Liver (tissue), 9 donors: ENCODE data around the gene TMEM97. TPM values are rescaled to one million over a fixed set of nuclear protein-coding genes. Genes with fewer than 3 reads are reported as not detected.

Experiments
- DNase-seq: peaks from one replicate; pipeline ENCODE4 v3.0.0-alpha.2; 2017; ENCODE audit warnings: low spot score
- H3K27ac ChIP-seq, 2 donors: one replicate each; pipeline ENCODE4 v1.7.0; 2013; ENCODE audit warnings: inconsistent platforms in 2 of 2, low read length in 2 of 2, control low read depth in 1 of 2, low read depth in 1 of 2, mild to moderate bottlenecking in 1 of 2
- H3K27me3 ChIP-seq, 4 donors: one replicate each; pipeline versions ENCODE4 v1.6.1 to v1.7.0; 2013; ENCODE audit warnings: low read length in 3 of 4, inconsistent platforms in 1 of 4, mild to moderate bottlenecking in 1 of 4, moderate library complexity in 1 of 4; ENCODE audit not compliant: control insufficient read depth in 4 of 4, insufficient read depth in 4 of 4
- H3K36me3 ChIP-seq, 4 donors: one replicate each; pipeline versions ENCODE4 v1.6.1 to v1.7.0; 2013; ENCODE audit warnings: low read length in 3 of 4, mild to moderate bottlenecking in 3 of 4, low read depth in 1 of 4, moderate library complexity in 1 of 4; ENCODE audit not compliant: control insufficient read depth in 4 of 4, insufficient read depth in 3 of 4
- H3K4me1 ChIP-seq, 4 donors: one replicate each; pipeline versions ENCODE4 v1.6.1 to v1.7.0; 2013; ENCODE audit warnings: low read length in 3 of 4, mild to moderate bottlenecking in 3 of 4, moderate library complexity in 1 of 4; ENCODE audit not compliant: control insufficient read depth in 4 of 4, insufficient read depth in 4 of 4
- H3K4me3 ChIP-seq, 3 donors: one replicate each; pipeline versions ENCODE4 v1.6.1 to v1.7.0; 2013; ENCODE audit warnings: low read length in 3 of 3, control low read depth in 1 of 3, low read depth in 1 of 3, mild to moderate bottlenecking in 1 of 3
- H3K9ac ChIP-seq, 2 donors: one replicate each; pipeline ENCODE4 v1.7.0; 2013; ENCODE audit warnings: low read length in 2 of 2, mild to moderate bottlenecking in 2 of 2, moderate library complexity in 2 of 2, control low read depth in 1 of 2, low read depth in 1 of 2
- H3K9me3 ChIP-seq, 4 donors: one replicate each; pipeline versions ENCODE4 v1.6.1 to v1.7.0; 2013; ENCODE audit warnings: low read length in 3 of 4; ENCODE audit not compliant: control insufficient read depth in 4 of 4
- ATF3 ChIP-seq: IDR thresholded peaks from 2 replicates; pipeline ENCODE4 v1.6.1; 2016; ENCODE audit warnings: antibody characterized with exemption
- CTCF ChIP-seq: fragments of 150-350 bp; IDR thresholded peaks from 2 replicates; pipeline ENCODE4 v1.5.1; 2017; ENCODE audit warnings: improper control_type of control experiment, low read depth, low read length; ENCODE audit not compliant: missing input control
- EGR1 ChIP-seq, 2 donors: IDR thresholded peaks; 2 replicates each; pipeline ENCODE4 v1.6.1; 2016 to 2018; ENCODE audit warnings: antibody characterized with exemption in 2 of 2, low read depth in 2 of 2
- FOXA1 ChIP-seq: IDR thresholded peaks from 2 replicates; pipeline ENCODE4 v1.6.1; 2016; ENCODE audit warnings: antibody characterized with exemption
- FOXA2 ChIP-seq: IDR thresholded peaks from 2 replicates; pipeline ENCODE4 v1.6.1; 2016; ENCODE audit warnings: antibody characterized with exemption
- GABPA ChIP-seq, 2 donors: IDR thresholded peaks in 1 of 2; conservative IDR thresholded peaks in 1 of 2; 2 replicates each; pipeline ENCODE4 v1.6.1; 2016; ENCODE audit warnings: antibody characterized with exemption in 2 of 2, mild to moderate bottlenecking in 1 of 2, moderate library complexity in 1 of 2
- HNF4A ChIP-seq, 2 donors: conservative IDR thresholded peaks; 2 replicates each; pipeline ENCODE4 v1.6.1; 2016; ENCODE audit warnings: antibody characterized with exemption in 2 of 2, mild to moderate bottlenecking in 2 of 2
- HNF4G ChIP-seq: IDR thresholded peaks from 2 replicates; pipeline ENCODE4 v1.6.1; 2016; ENCODE audit warnings: antibody characterized with exemption
- JUND ChIP-seq, 2 donors: IDR thresholded peaks; 2 replicates each; pipeline ENCODE4 v1.6.1; 2016; ENCODE audit warnings: antibody characterized with exemption in 2 of 2
- NR2F2 ChIP-seq: IDR thresholded peaks from 2 replicates; pipeline ENCODE4 v1.6.1; 2016; ENCODE audit warnings: antibody characterized with exemption
- RAD21 ChIP-seq, 2 donors: IDR thresholded peaks; 2 replicates each; pipeline ENCODE4 v1.6.1; 2016; ENCODE audit warnings: antibody characterized with exemption in 2 of 2, mild to moderate bottlenecking in 2 of 2
- REST ChIP-seq: IDR thresholded peaks from 2 replicates; pipeline ENCODE4 v1.6.1; 2016; ENCODE audit warnings: antibody characterized with exemption, mild to moderate bottlenecking
- RXRA ChIP-seq, 2 donors: IDR thresholded peaks; 2 replicates each; pipeline ENCODE4 v1.6.1; 2017 to 2018; ENCODE audit warnings: antibody characterized with exemption in 2 of 2, mild to moderate bottlenecking in 1 of 2
- SP1 ChIP-seq: IDR thresholded peaks from 2 replicates; pipeline ENCODE4 v1.6.1; 2018; ENCODE audit warnings: antibody characterized with exemption, mild to moderate bottlenecking
- TAF1 ChIP-seq: conservative IDR thresholded peaks from 2 replicates; pipeline ENCODE4 v1.6.1; 2016; ENCODE audit warnings: antibody characterized with exemption, mild to moderate bottlenecking
- YY1 ChIP-seq: IDR thresholded peaks from 2 replicates; pipeline ENCODE4 v1.6.1; 2016; ENCODE audit warnings: antibody characterized with exemption, mild to moderate bottlenecking
- WGBS: extraction: QIAGEN DNeasy Blood & Tissue Kit; methylation state at CpG from one replicate; pipeline ENCODE4 v1.1.7; 2013; 5-methylcytosine and 5-hydroxymethylcytosine counted together
- polyA plus RNA-seq, 2 donors: library from polyadenylated mRNA; stranded (reverse) in 1 of 2; unstranded in 1 of 2; fragments of 200-250 nt in 1 of 2; fragments of >200 nt in 1 of 2; fragmentation: Nextera tagmentation in 1 of 2; extraction: Ambion mirVana in 1 of 2; gene quantifications; one replicate each; pipeline versions ENCODE4 v1.2.1 to v1.2.3, GENCODE V29; 2013 to 2015
- total RNA-seq, 2 donors: library from RNA; depleted of rRNA; stranded (reverse); fragments of >200 nt; gene quantifications; one replicate each; pipeline ENCODE4 v1.2.3, GENCODE V29; 2014
- TF ChIP-seq, protein P1 (sequence below): IDR thresholded peaks from 2 replicates; pipeline ENCODE4 v1.6.1; 2016; ENCODE audit warnings: antibody characterized with exemption
- TF ChIP-seq, protein P2 (sequence below): IDR thresholded peaks from 2 replicates; pipeline ENCODE4 v1.6.1; 2016; ENCODE audit warnings: antibody characterized with exemption
- donor health status: healthy.
- donor health status: healthy.
- donor health status: healthy.
- donor health status: healthy.
- donor health status: healthy.

The TMEM97 gene
- total and polyA plus RNA-seq, 4 donors = 29.5 to 90.2 (median 63.5) TPM

GRCh38 chr17:28363186-28363585 lies 44.2 kb downstream of the TMEM97 start:
- peaks cover 15 to 40% (median 27%) of the 10 kb centered on the region in 4 donors for H3K36me3 ChIP-seq
- no peak for DNase-seq
- no peaks in the 10 kb centered on the region for H3K9me3 ChIP-seq
- no peak overlapping the region for H3K9ac ChIP-seq
- TF ChIP-seq EGR1 (IDR thresholded peaks at IDR 0.05; ENCODE audit: low read depth in 2 of 2) (no peak), NR2F2 (no peak), TAF1 (no peak)
- WGBS = 66% methylated on average over 5 of the region's 5 CpGs
- peaks cover 2 to 33% (median 28%) of the 10 kb centered on the region in 4 donors for H3K4me1 ChIP-seq
- H3K27ac ChIP-seq = no peak overlapping the region
- no peak overlapping the region for H3K4me3 ChIP-seq
- H3K27me3 ChIP-seq = no peaks in the 10 kb centered on the region

DNA sequence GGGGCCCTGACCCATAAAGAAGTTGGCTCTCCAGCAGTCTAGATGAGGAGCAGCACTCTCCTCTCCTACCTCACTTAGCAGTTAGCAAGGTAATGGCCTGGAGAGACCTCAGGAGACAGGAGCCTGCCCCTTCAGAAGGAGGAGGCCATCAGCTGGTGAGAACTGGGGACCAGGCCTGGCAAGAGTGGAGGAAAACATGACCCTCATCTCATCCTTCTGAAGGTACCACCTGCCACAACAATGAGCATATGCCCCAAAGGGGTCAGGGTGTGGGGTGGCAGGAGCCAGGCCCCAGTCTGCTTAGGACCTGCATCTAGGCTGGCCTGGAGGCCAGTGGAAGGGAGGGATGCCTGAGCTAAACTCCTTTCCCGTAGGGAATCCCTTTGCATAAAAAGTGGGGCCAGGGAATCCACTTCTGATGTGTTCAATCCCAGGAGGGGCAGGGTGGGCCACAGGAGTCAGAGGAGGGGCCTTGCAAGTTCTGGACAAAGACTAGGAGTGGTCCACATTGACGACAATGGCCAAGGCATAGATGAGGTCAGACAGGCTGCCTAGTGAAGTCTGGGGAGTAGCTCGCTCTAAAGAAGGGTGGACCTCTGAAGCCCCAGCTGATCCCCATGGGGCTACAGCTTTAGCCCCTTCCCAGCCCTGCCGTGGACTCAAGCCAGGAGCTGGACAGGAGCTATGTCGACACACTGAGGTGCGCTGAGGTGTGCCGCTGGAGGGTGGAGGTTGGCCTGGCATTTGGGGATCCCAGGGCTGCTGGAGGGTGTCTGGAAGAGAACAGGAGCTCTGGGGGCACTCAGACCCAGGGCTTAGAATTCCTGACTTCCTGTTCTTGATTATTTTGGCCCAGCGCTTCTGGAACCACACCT lies 45.0 kb downstream of the TMEM97 start:
- Histone ChIP-seq H3K9ac (no peak overlapping the region), H3K4me1 (peaks cover 0 to 26% (median 23%) of the 10 kb centered on the region in 4 donors), H3K9me3 (no peaks in the 10 kb centered on the region), H3K27ac (no peak overlapping the region), H3K27me3 (no peaks in the 10 kb centered on the region), H3K4me3 (no peak overlapping the region), H3K36me3 (peaks cover 14 to 43% (median 29%) of the 10 kb centered on the region in 4 donors)
- no peak for DNase-seq
- 71% methylated on average over 8 of the region's 8 CpGs for WGBS
- no peak for TF ChIP-seq CTCF
- TF ChIP-seq, protein P1, sequence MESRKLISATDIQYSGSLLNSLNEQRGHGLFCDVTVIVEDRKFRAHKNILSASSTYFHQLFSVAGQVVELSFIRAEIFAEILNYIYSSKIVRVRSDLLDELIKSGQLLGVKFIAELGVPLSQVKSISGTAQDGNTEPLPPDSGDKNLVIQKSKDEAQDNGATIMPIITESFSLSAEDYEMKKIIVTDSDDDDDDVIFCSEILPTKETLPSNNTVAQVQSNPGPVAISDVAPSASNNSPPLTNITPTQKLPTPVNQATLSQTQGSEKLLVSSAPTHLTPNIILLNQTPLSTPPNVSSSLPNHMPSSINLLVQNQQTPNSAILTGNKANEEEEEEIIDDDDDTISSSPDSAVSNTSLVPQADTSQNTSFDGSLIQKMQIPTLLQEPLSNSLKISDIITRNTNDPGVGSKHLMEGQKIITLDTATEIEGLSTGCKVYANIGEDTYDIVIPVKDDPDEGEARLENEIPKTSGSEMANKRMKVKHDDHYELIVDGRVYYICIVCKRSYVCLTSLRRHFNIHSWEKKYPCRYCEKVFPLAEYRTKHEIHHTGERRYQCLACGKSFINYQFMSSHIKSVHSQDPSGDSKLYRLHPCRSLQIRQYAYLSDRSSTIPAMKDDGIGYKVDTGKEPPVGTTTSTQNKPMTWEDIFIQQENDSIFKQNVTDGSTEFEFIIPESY = no peak
- TF ChIP-seq HNF4G = no peak
- no peak for TF ChIP-seq ATF3
- no peak for TF ChIP-seq HNF4A (conservative IDR thresholded peaks at IDR 0.05)
- TF ChIP-seq RXRA (IDR thresholded peaks at IDR 0.05) = no peak
- no peak for TF ChIP-seq RAD21 (IDR thresholded peaks at IDR 0.05)
- TF ChIP-seq EGR1 (IDR thresholded peaks at IDR 0.05; ENCODE audit: low read depth in 2 of 2) = no peak
- TF ChIP-seq JUND (IDR thresholded peaks at IDR 0.05) = no peak
- TF ChIP-seq FOXA2 = no peak
- TF ChIP-seq NR2F2 = no peak
- TF ChIP-seq SP1 = no peak
- no peak for TF ChIP-seq REST
- no peak for TF ChIP-seq TAF1
- TF ChIP-seq, protein P2, sequence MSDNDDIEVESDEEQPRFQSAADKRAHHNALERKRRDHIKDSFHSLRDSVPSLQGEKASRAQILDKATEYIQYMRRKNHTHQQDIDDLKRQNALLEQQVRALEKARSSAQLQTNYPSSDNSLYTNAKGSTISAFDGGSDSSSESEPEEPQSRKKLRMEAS = no peak
- no peak for TF ChIP-seq YY1
- TF ChIP-seq FOXA1 = no peak
- no peak for TF ChIP-seq GABPA (IDR thresholded peaks at IDR 0.05 in 1 of 2, conservative IDR thresholded peaks at IDR 0.05 in 1 of 2)
